Testis (tissue), 2 donors: ENCODE data around the gene ZNF273.

Experiments used
- POLR2A ChIP-seq: fragments of 450-650 bp; IDR thresholded peaks from one replicate; pipeline ENCODE4 v1.6.1; 2017; ENCODE audit warnings: antibody characterized with exemption, mild to moderate bottlenecking, moderate library complexity
- TF ChIP-seq, protein P1 (sequence below), 3 experiments: fragments of 450-650 bp in 2 of 3; fragments of 200-600 bp in 1 of 3; sonication (generic) in 1 of 3; IDR thresholded peaks; one replicate each; pipeline ENCODE4 v1.5.1; 2016 to 2019; ENCODE audit warnings: antibody characterized with exemption in 3 of 3, mild to moderate bottlenecking in 2 of 3, moderate library complexity in 1 of 3

DNA sequence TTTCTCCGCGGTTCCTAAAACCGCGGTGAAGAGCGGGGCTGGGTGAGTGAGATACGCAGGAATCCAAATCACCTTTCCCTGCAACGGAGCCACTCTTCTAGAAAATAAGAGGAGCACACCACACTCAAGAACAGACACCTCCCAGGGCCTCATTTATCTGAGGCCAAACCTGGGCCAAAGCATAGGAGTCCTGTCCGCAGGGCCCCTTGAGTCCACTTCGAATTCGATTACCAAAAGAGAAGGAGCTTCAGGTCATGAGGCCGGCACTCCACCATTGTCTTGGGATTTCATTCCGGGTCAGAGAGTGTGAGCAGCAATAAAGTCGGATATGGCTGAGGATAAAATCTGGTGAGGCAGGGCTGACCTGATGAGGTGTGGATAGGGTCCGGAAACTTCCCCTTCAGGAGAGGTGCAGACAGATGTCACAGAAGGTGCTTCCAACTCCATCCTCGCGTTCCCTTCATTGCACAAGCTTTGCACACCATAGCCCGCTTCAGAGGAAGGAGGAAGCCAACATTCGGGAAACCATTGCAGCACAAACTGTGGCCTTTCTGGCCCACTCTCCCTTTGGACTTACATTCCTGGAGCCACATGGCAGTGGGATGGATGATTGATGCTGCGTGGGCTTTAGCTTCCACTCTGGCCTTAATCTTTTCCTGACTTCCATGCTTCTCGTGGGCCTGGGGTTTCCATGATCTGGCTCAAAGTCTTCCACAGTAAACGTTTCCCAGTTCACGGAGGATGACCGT lies 27.2 kb upstream of the ZNF273 start:
- TF ChIP-seq, protein P1, sequence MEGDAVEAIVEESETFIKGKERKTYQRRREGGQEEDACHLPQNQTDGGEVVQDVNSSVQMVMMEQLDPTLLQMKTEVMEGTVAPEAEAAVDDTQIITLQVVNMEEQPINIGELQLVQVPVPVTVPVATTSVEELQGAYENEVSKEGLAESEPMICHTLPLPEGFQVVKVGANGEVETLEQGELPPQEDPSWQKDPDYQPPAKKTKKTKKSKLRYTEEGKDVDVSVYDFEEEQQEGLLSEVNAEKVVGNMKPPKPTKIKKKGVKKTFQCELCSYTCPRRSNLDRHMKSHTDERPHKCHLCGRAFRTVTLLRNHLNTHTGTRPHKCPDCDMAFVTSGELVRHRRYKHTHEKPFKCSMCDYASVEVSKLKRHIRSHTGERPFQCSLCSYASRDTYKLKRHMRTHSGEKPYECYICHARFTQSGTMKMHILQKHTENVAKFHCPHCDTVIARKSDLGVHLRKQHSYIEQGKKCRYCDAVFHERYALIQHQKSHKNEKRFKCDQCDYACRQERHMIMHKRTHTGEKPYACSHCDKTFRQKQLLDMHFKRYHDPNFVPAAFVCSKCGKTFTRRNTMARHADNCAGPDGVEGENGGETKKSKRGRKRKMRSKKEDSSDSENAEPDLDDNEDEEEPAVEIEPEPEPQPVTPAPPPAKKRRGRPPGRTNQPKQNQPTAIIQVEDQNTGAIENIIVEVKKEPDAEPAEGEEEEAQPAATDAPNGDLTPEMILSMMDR (IDR thresholded peaks at IDR 0.05): no peak
- TF ChIP-seq POLR2A: no peak
